GM18909 (cell line): Measurements from ENCODE around the gene GLT8D1.

Source experiments
- ATAC-seq: cut with Tn5 transposase; IDR thresholded peaks from one replicate; pipeline ENCODE4 v1.9.1; 2021; ENCODE audit warnings: mild to moderate bottlenecking; ENCODE audit not compliant: unreplicated experiment, poor library complexity

Gene GLT8D1

GRCh38 chr3:52714335-52715302 is 9.0 kb upstream of the GLT8D1 start:
- no peak for ATAC-seq

GRCh38 chr3:52712291-52713212 is 7.0 kb upstream of the GLT8D1 start:
- no peak for ATAC-seq

GRCh38 chr3:52710512-52710911 is 4.9 kb upstream of the GLT8D1 start:
- ATAC-seq = no peak

GRCh38 chr3:52707585-52707984 is 2.0 kb upstream of the GLT8D1 start:
- no peak for ATAC-seq

- no peak for ATAC-seq
Observed at GRCh38 chr3:52705438-52705687, 228 bp downstream of the GLT8D1 start.

- peak; percentile 15 for ATAC-seq
Observed at GRCh38 chr3:52704611-52705437, 767 bp downstream of the GLT8D1 start.

GRCh38 chr3:52703341-52703740 is 2.2 kb downstream of the GLT8D1 start:
- ATAC-seq = no peak

GRCh38 chr3:52697632-52697965 is 8.0 kb downstream of the GLT8D1 start:
- no peak for ATAC-seq

GRCh38 chr3:52696830-52697631 is 8.6 kb downstream of the GLT8D1 start:
- ATAC-seq = no peak

GRCh38 chr3:52695798-52696671 is 9.6 kb downstream of the GLT8D1 start:
- ATAC-seq = no peak

GRCh38 chr3:52694528-52695189 is 10.9 kb downstream of the GLT8D1 start:
- no peak for ATAC-seq

- no peak for ATAC-seq
Observed at GRCh38 chr3:52693071-52693470, 12.5 kb downstream of the GLT8D1 start.

GRCh38 chr3:52690560-52690959 is 15.0 kb downstream of the GLT8D1 start:
- ATAC-seq = no peak

GRCh38 chr3:52689151-52689550 is 16.4 kb downstream of the GLT8D1 start:
- ATAC-seq = no peak

- ATAC-seq = no peak
Observed at GRCh38 chr3:52688266-52688665, 17.3 kb downstream of the GLT8D1 start.

GRCh38 chr3:52685709-52686691 is 19.6 kb downstream of the GLT8D1 start, which contains the start of the genes GNL3 and PBRM1:
Gene GNL3, plus strand, starts transcription at chr3:52686032. Its CDS starts 61 bp downstream, at chr3:52686093.
Gene PBRM1, minus strand, starts transcription at chr3:52685913.
- ATAC-seq = peak; percentile 82

GRCh38 chr3:52685285-52685708 is 20.3 kb downstream of the GLT8D1 start:
- ATAC-seq = peak; percentile 80
